Common myeloid progenitor, CD34-positive (primary cell): ENCODE measurements around the gene SERPINE1.
"Not testable (repeated sequence)": the region's sequence is repeated elsewhere in the genome, so short reads cannot be mapped to it uniquely, and the experiment has no call there.

ENCODE experiments used
- CTCF ChIA-PET: fragments of 350-600 bp; sonication (Branson Sonifier 250); formaldehyde crosslinking; loops from one replicate; lab custom pipeline; 2021; ENCODE audit warnings: antibody characterized with exemption; lab: Charles Lee
- POLR2A ChIA-PET: fragments of 350-600 bp; sonication (Branson Sonifier 250); formaldehyde crosslinking; loops from one replicate; lab custom pipeline; 2021; ENCODE audit warnings: antibody characterized with exemption; lab: Charles Lee
- DNase-seq, 3 donors: peaks; one replicate each; pipeline versions ENCODE4 v3.0.0 to v3.0.0-alpha.2; 2013
- H3K27ac ChIP-seq, 2 experiments: 1 replicate in 1 of 2; 2 replicates in 1 of 2; pipeline ENCODE4 v1.7.0; 2013; ENCODE audit warnings: inconsistent platforms in 2 of 2, low read length in 2 of 2, mild to moderate bottlenecking in 2 of 2, low read depth in 1 of 2, moderate library complexity in 1 of 2; ENCODE audit not compliant: severe bottlenecking in 2 of 2, insufficient read depth in 1 of 2, poor library complexity in 1 of 2
- H3K27me3 ChIP-seq, 5 experiments: replicated peaks in 2 of 5; 1 replicate in 3 of 5; 2 replicates in 2 of 5; pipeline versions ENCODE4 v1.6.1 to v1.7.0; 2013; ENCODE audit warnings: low read length in 4 of 5, mild to moderate bottlenecking in 2 of 5, moderate library complexity in 2 of 5, inconsistent platforms in 1 of 5; ENCODE audit not compliant: insufficient read depth in 5 of 5, control insufficient read depth in 4 of 5
- H3K36me3 ChIP-seq, 4 experiments: 1 replicate in 2 of 4; 2 replicates in 2 of 4; pipeline versions ENCODE4 v1.6.1 to v1.7.0; 2013; ENCODE audit warnings: low read length in 3 of 4, control low read depth in 1 of 4, mild to moderate bottlenecking in 1 of 4; ENCODE audit not compliant: control insufficient read depth in 4 of 4, insufficient read depth in 4 of 4
- H3K4me1 ChIP-seq, 4 experiments: 1 replicate in 3 of 4; 2 replicates in 1 of 4; pipeline versions ENCODE4 v1.6.1 to v1.7.1; 2013; ENCODE audit warnings: low read length in 3 of 4, mild to moderate bottlenecking in 3 of 4, control low read depth in 1 of 4, inconsistent platforms in 1 of 4, moderate library complexity in 1 of 4; ENCODE audit not compliant: control insufficient read depth in 4 of 4, insufficient read depth in 4 of 4; ENCODE audit errors: control extremely low read depth in 1 of 4
- H3K4me3 ChIP-seq, 7 experiments: 1 replicate in 4 of 7; 2 replicates in 3 of 7; pipeline versions ENCODE4 v1.5.1 to v1.7.0; 2013; ENCODE audit warnings: mild to moderate bottlenecking in 7 of 7, low read length in 6 of 7, moderate library complexity in 6 of 7, inconsistent platforms in 2 of 7, low read depth in 2 of 7, control low read depth in 1 of 7; ENCODE audit not compliant: insufficient read depth in 4 of 7, control insufficient read depth in 1 of 7; ENCODE audit errors: extremely low read depth in 1 of 7
- H3K9me3 ChIP-seq, 5 experiments: 1 replicate in 4 of 5; 2 replicates in 1 of 5; pipeline versions ENCODE4 v1.6.1 to v1.7.1; 2013; ENCODE audit warnings: low read length in 4 of 5, mild to moderate bottlenecking in 2 of 5, inconsistent platforms in 1 of 5, low read depth in 1 of 5, moderate library complexity in 1 of 5; ENCODE audit not compliant: control insufficient read depth in 4 of 5, insufficient read depth in 2 of 5; ENCODE audit errors: control extremely low read depth in 1 of 5
- WGBS: methylation state at CpG from one replicate; pipeline ENCODE4 v1.1.5; 2013; ENCODE audit not compliant: insufficient coverage; 5-methylcytosine and 5-hydroxymethylcytosine counted together

The SERPINE1 gene

DNA sequence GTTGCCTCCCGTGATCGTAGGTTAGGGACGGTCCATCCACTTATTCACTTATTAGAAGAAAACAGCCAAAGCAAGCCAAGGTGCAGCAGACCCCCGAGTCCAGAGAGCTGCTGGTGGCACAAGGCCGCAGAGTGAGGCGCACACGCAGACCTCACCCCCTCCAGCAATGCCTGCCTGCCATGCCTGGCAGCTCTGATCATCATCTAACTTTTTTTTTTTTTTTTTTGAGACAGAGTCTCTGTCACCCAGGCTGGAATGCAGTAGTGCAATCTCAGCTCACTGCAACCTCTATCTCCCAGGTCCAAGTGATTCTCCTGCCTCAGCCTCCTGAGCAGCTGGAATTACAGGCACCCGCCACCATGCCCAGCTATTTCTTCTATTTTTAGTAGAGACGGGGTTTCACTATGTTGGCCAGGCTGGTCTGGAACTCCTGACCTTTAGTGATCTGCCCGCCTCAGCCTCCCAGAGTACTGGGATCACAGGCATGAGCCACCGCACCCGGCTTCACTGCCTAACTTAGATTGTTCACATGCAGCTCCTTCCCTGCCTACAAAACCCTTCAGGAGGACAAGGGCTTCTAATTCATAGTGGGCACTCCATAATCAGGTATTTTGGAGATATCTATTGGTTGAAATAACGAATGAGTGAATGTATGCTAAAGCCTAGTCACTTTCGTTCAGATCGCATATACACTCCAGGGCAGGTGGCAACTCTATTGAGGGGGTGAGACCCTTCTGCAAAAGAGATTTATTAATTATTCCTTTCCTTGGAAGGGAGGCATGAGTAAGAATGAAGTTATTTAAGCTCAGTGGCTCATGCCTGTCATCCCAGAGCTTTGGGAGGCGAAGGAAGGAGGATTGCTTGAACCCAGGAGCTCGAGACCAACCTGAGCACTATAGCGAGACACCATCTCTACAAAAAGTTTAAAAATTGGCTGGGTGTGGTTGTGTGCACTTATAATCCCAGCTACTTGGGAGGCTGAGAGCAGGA is 25.8 kb upstream of the SERPINE1 start:
- Histone ChIP-seq H3K9me3 (no peaks in the 10 kb centered on the region), H3K4me1 (peaks cover 0 to 17% (median 16%) of the 10 kb centered on the region in 4 experiments), H3K36me3 (no peaks in the 10 kb centered on the region), H3K27me3 (peaks cover 0 to 3% (median 0%) of the 10 kb centered on the region in 5 experiments), H3K4me3 (no peak overlapping the region), H3K27ac (no peak overlapping the region)
- no peak for DNase-seq
- ChIA-PET POLR2A (interaction anchor here (0.7 to 1.1 kb wide), 3 partner anchors 12 to 37 kb away, joined by 3 to 5 read pairs (median 3); no protein-coding TSS in a partner anchor), CTCF (interaction anchor here (0.7 to 1.5 kb wide), 5 partner anchors 16 to 36 kb away, joined by 3 to 6 read pairs (median 4); partner anchors contain the start of gene TRIM56)
- WGBS = 98% methylated on average over 17 of the region's 18 CpGs

DNA sequence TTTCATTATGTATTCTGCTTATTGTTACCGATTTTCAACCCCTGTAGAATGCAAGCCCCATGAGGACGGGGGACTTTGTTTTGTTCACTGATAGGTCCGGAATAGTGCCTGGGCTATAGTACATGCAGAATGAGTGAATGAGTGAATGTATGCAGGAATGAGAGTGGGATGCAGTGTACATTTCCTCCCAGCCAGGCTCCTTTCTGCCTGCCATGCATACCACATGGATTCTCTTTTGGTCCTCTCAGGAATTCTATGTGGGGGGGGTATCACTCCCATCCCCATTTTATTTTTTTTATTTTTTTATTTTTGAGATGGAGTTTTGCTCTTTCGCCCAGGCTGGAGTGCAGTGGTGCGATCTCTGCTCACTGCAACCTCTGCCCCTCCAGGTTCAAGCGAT is 24.9 kb upstream of the SERPINE1 start:
- Histone ChIP-seq H3K4me1 (peaks cover 0 to 17% (median 16%) of the 10 kb centered on the region in 4 experiments), H3K9me3 (no peaks in the 10 kb centered on the region), H3K27me3 (peaks cover 0 to 3% (median 0%) of the 10 kb centered on the region in 5 experiments), H3K4me3 (no peak overlapping the region), H3K27ac (no peak overlapping the region), H3K36me3 (no peaks in the 10 kb centered on the region)
- DNase-seq = no peak
- CTCF ChIA-PET = interaction anchor here (0.7 to 1.5 kb wide), 3 partner anchors 9 to 24 kb away, joined by 3 to 6 read pairs (median 3); no protein-coding TSS in a partner anchor
- 100% methylated on average over 3 of the region's 6 CpGs for WGBS
- POLR2A ChIA-PET = no interaction called here

GRCh38 chr7:101103701-101104100 is 23.2 kb upstream of the SERPINE1 start:
- CTCF ChIA-PET = interaction anchor here (1.1 kb wide), 1 partner anchor 18 kb away, joined by 3 read pairs; the partner anchor contains the start of gene TRIM56
- DNase-seq, H3K36me3 ChIP-seq, H3K9me3 ChIP-seq, H3K27ac ChIP-seq, H3K27me3 ChIP-seq, POLR2A ChIA-PET, H3K4me3 ChIP-seq: not testable (repeated sequence)
- peaks cover 0 to 20% (median 17%) of the 10 kb centered on the region in 4 experiments for H3K4me1 ChIP-seq
- WGBS = 94% methylated on average over 8 of the region's 10 CpGs

GRCh38 chr7:101104193-101104713 is 22.7 kb upstream of the SERPINE1 start:
- POLR2A ChIA-PET = no interaction called here
- DNase-seq = no peak
- peaks cover 0 to 22% (median 16%) of the 10 kb centered on the region in 4 experiments for H3K4me1 ChIP-seq
- 92% methylated on average over 9 of the region's 15 CpGs for WGBS
- no peaks in the 10 kb centered on the region for H3K9me3 ChIP-seq
- H3K27me3 ChIP-seq = peaks cover 0 to 4% (median 0%) of the 10 kb centered on the region in 5 experiments
- CTCF ChIA-PET = interaction anchor here (1.0 kb wide), 1 partner anchor 11 kb away, joined by 3 read pairs; no protein-coding TSS in a partner anchor
- no peak overlapping the region for H3K4me3 ChIP-seq
- no peak overlapping the region for H3K27ac ChIP-seq
- H3K36me3 ChIP-seq = no peaks in the 10 kb centered on the region

DNA sequence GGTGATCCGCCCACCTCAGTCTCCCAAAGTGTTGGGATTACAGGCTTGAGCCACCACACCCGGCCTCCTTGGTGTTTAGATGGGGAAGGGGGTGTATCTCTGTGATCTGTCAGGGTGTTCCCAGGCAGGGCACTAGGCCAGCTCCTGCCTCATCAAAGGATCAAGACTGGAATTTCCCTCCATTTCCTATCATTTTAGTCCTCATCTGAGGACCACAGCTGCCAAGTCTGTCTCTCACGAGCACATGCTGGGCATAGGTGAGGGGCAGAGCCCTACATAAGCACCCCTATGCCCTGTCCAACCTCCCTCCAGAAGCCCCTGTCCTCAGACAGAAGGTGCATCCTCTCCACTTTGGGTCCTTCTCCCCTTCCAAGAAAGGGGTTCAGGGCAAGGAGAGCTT is 22.1 kb upstream of the SERPINE1 start:
- Histone ChIP-seq H3K4me1 (peaks cover 0 to 17% (median 11%) of the 10 kb centered on the region in 4 experiments), H3K4me3 (no peak overlapping the region), H3K27me3 (peaks cover 0 to 6% (median 0%) of the 10 kb centered on the region in 5 experiments), H3K9me3 (no peaks in the 10 kb centered on the region), H3K27ac (no peak overlapping the region), H3K36me3 (no peaks in the 10 kb centered on the region)
- no peak for DNase-seq
- ChIA-PET CTCF (interaction anchor here (1.0 to 1.5 kb wide), 2 partner anchors 11 to 13 kb away, joined by 3 read pairs; no protein-coding TSS in a partner anchor), POLR2A (no interaction called here)
- whole genome bisulfite sequencing = no CpG with 5 or more reads among the region's 3 CpGs

- H3K27me3 ChIP-seq, H3K27ac ChIP-seq, H3K36me3 ChIP-seq, H3K4me3 ChIP-seq, DNase-seq, POLR2A ChIA-PET, H3K9me3 ChIP-seq: not testable (repeated sequence)
- WGBS = 93% methylated on average over 5 of the region's 5 CpGs
- peaks cover 0 to 12% (median 7%) of the 10 kb centered on the region in 4 experiments for H3K4me1 ChIP-seq
- CTCF ChIA-PET = interaction anchor here (1.0 to 1.5 kb wide), 2 partner anchors 12 to 13 kb away, joined by 3 read pairs; no protein-coding TSS in a partner anchor
These were observed 21.7 kb upstream of the SERPINE1 start for GRCh38 chr7:101105248-101105647.
